T-helper 2 cell treated with Interferon-gamma antibody and Interleukin-4, amounts not matched to agents 100 ng/mL and 5 ng/mL, for 36 hours (primary cell): ENCODE results near the gene SH2D7. TPM values are rescaled to one million over a fixed set of nuclear protein-coding genes. Genes with fewer than 3 reads are reported as not detected.

ENCODE experiments used
- intact Hi-C: fragments of 100-400 bp; cut with micrococcal nuclease; formaldehyde crosslinking; loops from one replicate; pipeline ENCODE4 v1.15.1; 2023
- total RNA-seq: library from RNA; stranded (reverse); gene quantifications from 2 replicates; pipeline ENCODE4 v1.2.3, GENCODE V29; 2022

Gene SH2D7
- total RNA-seq, 1 donor from 2014 or later, result 0.34 TPM

GRCh38 chr15:78059110-78059839 is 33.1 kb upstream of the SH2D7 start:
- intact Hi-C loops, result no loop called here

- intact Hi-C loops, result no loop called here
Observed at GRCh38 chr15:78060232-78060631, 32.1 kb upstream of the SH2D7 start.

GRCh38 chr15:78061963-78062427 is 30.4 kb upstream of the SH2D7 start:
- intact Hi-C loops, result no loop called here

- intact Hi-C loops, result no loop called here
Observed at GRCh38 chr15:78063217-78063616, 29.1 kb upstream of the SH2D7 start.

- intact Hi-C loops, result no loop called here
Observed at GRCh38 chr15:78063970-78064385, 28.4 kb upstream of the SH2D7 start.

GRCh38 chr15:78064544-78064943 is 27.8 kb upstream of the SH2D7 start:
- intact Hi-C loops, result no loop called here

- intact Hi-C loops, result loop anchor here (5.0 kb wide), 1 partner anchor 42 kb away; no protein-coding TSS in a partner anchor
Observed at GRCh38 chr15:78065284-78065872, 27.0 kb upstream of the SH2D7 start.

GRCh38 chr15:78065973-78066946 is 26.1 kb upstream of the SH2D7 start:
- intact Hi-C loops, result loop anchor here (5.0 kb wide), 1 partner anchor 41 kb away; no protein-coding TSS in a partner anchor

- intact Hi-C loops, result loop anchor here (1.0 to 5.0 kb wide), 3 partner anchors 15 to 40 kb away; no protein-coding TSS in a partner anchor
Observed at GRCh38 chr15:78067328-78068228, 24.8 kb upstream of the SH2D7 start.

- intact Hi-C loops, result loop anchor here (2.0 to 5.0 kb wide), 2 partner anchors 34 to 38 kb away; no protein-coding TSS in a partner anchor
Observed at GRCh38 chr15:78069052-78069414, 23.3 kb upstream of the SH2D7 start.

- intact Hi-C loops, result loop anchor here (2.0 to 10.0 kb wide), 3 partner anchors 35 to 55 kb away; no protein-coding TSS in a partner anchor
Observed at GRCh38 chr15:78069462-78070029, 22.8 kb upstream of the SH2D7 start.

GRCh38 chr15:78070049-78070700 is 22.2 kb upstream of the SH2D7 start:
- intact Hi-C loops, result loop anchor here (10.0 kb wide), 1 partner anchor 55 kb away; no protein-coding TSS in a partner anchor

- intact Hi-C loops, result loop anchor here (10.0 kb wide), 1 partner anchor 57 kb away; no protein-coding TSS in a partner anchor
Observed at GRCh38 chr15:78071383-78071782, 21.0 kb upstream of the SH2D7 start.

- intact Hi-C loops, result loop anchor here (10.0 kb wide), 1 partner anchor 57 kb away; no protein-coding TSS in a partner anchor
Observed at GRCh38 chr15:78072080-78072892, 20.1 kb upstream of the SH2D7 start.

GRCh38 chr15:78073046-78073787 is 19.1 kb upstream of the SH2D7 start:
- intact Hi-C loops, result loop anchor here (10.0 kb wide), 1 partner anchor 58 kb away; no protein-coding TSS in a partner anchor

GRCh38 chr15:78075490-78076230 is 16.7 kb upstream of the SH2D7 start:
- intact Hi-C loops, result loop anchor here (2.0 to 10.0 kb wide), 3 partner anchors 25 to 61 kb away; no protein-coding TSS in a partner anchor
